Hypothalamus (tissue), 51 donors: ENCODE measurements around the gene NKX6-1.

Source experiments
- DNase-seq, 51 donors: peaks; one replicate each; lab custom pipeline; 2025; lab: John Stamatoyannopoulos, UW

NKX6-1 gene

DNA sequence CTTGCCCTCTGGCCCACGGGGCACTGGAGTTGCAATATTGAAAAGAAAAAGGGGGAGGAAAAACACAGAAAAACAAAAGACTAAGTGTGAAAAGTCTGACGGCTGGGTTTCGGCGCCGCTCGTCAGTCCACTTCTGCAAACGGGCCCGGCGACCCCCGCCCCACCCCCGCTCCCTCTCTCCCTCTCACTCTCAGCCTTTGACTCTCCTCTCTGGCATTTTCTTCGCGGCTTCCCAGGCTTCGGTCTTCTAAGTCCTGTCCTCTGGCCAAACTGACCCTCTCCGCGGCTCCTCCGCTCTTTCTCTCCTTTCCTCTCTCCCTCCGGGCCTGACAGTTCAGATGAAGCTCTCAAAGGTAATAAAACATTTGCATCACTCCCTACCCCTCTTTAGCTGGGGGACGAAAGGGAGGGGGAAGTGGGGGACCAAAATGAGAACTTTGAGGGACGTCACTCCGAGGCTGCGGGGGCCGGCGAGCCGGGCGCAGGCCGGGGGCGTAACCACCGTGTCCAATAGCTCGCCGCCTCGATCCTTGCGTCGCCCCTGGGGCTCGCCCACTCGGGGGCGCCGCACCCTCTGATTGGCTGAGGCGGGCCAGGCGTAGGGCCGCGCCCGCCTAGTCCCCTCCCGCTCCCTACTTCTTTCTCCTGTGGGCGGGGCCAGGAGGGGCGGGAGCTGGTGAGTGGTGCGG lies at the start of gene NKX6-1:
Gene NKX6-1, minus strand, starts transcription at position 358 of the 689 bp plus-strand sequence. CDS start 1,064 bp downstream, outside the sequence.
- DNase-seq, result peak in 36 of 51 donors; percentile 8 to 75 (median 48)

DNA sequence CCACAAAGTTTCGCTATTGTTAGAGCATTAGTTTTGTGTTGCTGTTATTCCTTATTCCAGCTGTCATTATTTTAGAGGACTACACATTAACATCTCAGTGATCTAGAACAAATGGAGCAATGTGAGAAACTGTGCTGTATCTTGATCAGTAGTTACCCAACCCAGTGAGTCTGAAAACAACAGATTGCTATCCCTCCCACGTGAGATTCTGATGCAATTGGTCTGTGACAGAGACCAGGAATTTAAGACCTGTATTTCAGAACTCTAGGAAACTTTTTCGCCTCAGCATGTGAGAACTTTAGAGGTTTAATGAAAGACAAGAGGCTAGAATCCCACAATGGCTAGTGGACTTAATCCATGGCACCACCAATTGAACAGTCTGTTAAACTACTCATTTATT lies 48.1 kb upstream of the NKX6-1 start:
- no peak for DNase-seq

DNA sequence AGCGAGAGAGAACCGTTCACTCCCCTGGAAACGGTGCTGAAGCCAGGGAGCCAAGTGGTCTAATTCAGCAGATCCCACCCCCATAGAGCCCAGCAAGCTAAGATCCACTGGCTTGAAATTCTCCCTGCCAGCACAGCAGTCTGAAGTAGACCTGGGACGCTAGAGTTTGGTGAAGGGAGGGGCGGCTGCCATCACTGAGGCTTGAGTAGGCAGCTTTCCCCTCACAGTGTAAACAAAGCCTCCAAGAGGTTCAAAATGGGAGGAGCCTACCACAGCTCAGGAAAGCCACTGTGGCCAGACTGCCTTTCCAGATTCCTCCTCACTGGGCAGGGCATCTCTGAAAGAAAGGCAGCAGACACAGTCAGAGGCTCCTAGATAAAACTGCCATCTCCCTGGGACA lies 46.0 kb upstream of the NKX6-1 start:
- DNase-seq, result no peak

DNA sequence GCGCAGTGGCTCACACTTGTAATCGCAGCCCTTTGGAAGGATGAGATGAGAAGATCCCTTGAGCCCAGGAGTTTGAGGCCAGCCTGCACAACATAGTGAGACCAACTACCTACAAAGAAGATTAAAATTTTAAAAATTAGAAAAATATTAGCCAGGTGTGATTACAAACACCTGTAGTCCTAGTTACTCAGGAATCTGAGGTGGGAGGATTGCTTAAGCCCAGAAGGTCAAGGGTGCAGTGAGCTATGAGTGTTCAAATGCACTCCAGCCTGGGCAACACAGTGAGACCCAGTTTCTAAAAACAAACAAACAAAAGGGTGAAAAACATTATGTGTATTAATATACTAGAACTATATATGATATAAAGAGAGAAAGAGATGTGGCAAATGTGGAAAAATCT lies 36.8 kb upstream of the NKX6-1 start:
- no peak for DNase-seq

DNA sequence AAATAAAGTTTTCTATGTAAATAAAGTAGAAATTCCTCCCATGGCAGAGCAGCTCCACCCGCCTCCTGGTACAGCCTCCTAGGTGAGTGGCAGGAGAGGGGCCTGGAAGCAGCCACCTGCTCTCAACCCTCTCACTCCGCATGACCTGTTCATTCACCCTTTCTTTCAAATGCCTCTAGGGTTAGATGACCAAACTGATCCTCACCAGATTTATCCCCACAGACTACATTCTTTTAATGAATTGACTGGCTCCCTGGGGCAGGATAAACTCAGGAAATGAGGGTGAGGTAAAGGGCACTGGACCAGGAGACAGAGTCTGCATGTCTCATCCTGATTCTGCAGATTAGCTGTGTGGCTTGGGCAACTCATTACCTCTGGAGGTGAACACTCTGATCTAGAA lies 32.6 kb upstream of the NKX6-1 start:
- no peak for DNase-seq

DNA sequence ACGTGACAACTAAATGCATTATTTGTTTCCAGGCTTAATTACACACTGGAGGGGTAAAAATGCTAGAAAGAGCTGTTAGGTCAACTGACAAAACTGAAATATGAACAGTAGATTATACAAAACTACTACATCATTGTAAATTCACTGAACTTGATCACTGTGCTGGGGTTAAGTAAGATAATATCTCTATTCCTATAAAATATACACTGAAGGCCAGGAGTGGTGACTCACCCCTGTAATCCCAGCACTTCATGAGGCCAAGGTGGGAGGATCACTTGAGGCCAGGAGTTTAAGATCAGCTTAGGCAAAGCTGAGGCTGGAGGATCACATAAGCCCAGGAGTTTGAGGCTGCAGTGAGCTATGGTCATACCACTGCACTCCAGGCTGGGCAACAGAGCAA lies 31.8 kb upstream of the NKX6-1 start:
- DNase-seq, result no peak

DNA sequence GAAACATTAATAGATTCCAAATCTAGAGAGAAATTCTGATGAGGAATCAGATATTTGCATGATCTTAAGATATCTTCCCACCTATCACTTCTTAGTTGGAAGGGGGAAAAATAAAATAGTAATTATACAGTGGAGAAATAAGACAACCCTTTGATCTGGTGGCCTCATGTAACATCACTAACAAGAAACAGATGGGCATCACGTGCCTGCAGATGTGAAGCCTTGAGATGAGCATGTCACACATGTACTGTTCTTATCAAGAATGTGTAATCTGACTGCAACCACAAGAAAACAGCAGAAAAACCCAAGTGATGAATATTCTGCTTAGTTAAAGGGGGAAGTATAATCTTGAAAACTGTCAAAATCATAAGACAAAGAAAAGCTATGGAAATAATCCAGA lies 31.4 kb upstream of the NKX6-1 start:
- no peak for DNase-seq

DNA sequence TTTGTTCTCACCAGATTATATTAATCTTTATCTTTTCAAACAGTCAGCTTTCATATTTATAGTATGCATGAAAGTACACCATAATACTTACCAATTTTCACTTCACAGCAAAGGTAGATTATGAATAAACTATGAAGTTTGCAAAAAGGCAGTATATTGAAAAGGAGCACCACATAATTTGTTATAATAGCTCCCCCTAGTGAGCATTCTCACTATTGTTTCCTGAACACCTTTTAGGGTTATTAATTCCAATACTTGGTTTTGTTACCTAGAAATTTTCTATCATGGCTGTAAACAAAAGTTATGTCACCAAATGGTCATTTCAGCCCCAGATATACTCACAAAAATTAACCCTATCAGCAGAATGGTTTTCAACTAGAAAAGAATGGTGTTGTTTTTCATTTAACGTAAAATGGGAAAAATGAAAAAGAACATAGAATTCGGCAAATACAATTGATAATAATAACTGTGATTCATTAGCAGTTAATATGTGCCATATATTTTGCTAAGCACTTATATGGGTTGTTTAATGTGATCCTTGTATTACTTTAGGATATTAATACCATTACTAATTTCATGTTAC lies 30.2 kb upstream of the NKX6-1 start:
- peak in 1 of 51 donors; percentile 1 for DNase-seq

DNA sequence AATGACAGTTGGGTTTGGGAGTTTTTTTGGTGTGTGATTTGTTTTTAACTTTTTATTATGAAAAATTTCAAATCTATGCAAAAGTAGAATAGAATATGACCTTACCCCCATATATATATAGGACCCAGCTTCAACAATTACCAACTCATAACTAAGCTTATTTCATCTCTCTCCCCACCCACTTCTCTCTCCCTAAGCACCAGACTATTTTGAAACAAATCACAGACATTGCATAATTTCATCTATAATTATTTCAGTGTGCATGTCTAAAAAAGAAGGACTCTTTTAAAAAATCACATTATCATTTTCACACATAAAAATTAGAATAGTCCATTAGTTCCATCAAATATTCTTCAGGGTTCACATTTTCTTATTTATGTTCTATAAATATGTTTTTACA lies 28.3 kb upstream of the NKX6-1 start:
- no peak for DNase-seq

DNA sequence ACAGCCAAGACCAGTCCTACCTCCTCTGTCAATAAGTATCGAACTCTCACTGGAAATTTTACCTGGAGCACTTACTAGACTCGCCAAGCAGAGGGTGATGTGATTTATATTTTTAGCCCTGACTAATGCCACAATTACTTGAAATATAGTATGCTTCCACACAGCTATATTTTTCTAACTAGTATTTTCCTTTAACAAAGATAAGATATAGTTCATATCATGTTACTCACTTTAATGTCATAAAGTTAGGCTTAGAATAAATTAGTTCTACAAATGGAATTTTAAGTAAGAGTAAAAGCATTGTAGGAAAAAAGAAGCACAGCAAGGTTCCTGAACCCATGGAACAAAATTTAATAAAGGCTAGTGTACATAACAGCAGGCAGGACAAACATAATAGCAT lies 16.0 kb upstream of the NKX6-1 start:
- no peak for DNase-seq

DNA sequence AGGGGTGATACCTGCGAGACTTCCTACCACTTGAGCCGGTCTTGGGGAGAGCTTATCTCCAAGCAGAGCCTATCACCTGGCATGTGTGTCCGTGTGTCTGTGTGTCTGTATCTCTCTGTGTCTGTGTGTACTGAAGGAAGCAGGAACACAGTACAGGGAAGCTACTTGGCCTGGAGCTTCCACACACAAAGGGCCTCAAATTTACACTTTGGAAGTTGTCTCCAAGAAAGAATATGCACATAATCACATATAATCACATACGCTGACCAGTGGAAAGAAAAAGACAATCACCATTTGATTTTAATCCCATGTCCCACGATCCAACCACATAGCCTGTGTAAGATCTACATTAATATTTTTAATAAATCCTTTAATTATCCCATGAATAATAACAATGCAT lies 13.2 kb upstream of the NKX6-1 start:
- no peak for DNase-seq

DNA sequence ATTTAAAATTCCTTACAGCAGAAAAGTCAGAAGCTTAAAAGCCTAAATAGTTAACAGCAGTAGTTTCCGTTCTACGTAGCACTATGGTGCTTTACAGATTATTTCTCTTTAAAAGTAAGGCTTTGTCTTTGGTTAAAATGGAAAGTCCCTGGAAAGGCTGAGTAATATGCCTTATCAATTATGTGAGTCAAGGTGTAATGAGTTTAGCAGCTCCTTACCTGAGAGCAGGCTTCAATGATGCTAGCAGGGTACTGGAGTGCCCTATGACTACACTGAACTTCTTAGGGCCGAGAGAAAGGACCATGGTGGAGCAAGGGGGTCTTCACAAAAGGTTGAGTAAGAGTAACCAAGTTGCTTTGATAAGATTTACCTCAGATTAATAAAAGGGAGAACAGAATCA lies 12.6 kb upstream of the NKX6-1 start:
- no peak for DNase-seq

DNA sequence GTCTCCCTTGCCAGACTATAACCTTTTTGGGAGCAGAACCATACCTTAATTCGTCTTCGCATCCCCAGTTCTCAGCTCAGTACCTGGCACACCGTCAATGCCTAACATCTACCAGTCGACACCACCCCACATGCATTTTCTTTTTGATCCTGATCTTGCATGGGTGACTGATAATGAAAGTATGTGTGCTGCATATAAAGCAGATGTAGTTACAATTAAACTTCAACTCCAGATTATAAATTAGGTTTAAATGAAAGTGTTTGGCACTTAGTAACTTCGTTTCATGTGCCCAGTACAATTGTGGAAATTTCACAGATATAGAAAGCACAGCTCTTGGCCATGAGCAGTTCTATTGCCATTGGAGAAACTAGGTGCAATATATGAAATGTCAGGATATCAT lies 8.8 kb upstream of the NKX6-1 start:
- no peak for DNase-seq

DNA sequence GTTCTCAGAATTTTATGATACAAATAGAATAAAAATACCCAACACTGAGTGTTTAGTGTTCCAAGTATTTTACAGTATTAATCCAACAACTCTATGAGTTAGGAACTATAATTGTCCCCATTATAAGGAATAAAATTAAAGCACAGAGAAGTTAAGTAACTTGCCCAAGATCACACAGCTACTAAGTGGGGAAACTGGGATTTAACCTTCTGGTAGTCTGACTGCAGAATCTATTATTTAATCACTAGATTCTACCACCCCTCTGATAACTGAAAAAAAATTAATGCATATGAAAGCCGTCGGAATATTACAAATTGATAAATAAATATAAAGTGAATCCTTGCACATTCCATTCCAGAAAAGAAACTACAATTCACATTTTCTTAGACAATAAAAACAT lies 5.7 kb upstream of the NKX6-1 start:
- DNase-seq, result no peak

DNA sequence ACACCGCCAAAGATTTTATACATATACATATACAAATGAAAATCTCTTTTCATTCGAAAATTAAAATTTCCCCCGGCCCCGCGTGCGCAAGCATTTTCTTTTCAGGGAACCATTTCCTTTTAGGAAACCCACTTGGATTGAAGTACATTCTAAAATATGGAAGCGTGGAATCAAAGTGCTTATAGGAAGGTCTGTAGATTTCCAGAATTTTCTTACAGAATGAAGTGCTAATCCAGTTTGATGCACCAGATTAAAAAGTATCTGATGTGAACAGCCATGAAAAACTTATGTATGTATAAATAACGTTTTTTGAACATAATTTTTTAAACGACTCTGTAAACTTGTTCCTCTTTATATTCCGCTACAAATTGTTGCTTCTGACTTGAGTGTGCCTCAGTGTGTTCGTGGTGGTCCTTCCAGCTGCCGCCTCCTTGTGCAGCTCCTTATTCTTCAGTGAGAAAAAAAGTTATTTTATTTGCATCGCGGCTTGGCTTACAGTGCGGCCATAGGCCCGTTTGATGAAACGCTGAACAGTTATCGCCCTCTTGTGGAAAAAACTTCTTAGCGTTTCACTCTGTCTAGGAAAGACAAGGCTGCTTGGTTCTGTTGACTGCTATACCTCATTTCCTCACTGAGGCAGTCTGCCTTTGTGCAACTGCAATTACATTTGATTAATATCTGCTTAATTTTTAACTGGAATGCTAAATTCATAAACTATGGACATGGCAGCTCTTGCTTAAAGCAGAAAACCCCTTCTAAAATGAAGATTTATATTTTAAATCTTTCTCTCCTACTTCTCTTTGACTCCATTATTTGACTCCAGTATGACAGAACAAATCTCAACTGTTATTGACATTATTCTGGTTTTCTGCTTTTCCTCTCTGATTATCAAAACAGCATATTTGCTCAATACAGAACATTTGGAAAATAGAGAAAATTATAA lies 4.7 kb upstream of the NKX6-1 start:
- peak in 6 of 51 donors; percentile 5 to 25 (median 13) for DNase-seq

DNA sequence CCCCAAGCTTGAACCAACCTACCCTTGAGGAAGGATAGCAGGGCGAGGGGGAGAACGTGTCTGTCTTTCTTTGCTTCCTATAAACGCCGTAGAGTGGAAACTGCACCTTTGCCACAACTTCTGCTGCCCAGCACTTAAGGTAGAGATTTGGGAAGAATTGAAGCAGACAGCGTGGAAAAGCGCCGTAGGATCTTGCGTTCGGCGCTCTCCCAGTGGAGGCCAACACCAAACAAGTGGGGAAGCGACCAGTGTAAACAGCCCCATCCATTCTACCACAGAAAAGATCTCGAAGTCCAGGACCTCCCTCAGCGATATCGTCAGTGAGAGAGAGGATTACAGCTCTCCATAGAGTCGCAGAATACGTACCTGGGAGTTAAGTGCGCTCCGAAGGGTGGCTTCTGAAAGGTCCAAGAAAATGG lies 3.9 kb upstream of the NKX6-1 start:
- DNase-seq, result no peak

DNA sequence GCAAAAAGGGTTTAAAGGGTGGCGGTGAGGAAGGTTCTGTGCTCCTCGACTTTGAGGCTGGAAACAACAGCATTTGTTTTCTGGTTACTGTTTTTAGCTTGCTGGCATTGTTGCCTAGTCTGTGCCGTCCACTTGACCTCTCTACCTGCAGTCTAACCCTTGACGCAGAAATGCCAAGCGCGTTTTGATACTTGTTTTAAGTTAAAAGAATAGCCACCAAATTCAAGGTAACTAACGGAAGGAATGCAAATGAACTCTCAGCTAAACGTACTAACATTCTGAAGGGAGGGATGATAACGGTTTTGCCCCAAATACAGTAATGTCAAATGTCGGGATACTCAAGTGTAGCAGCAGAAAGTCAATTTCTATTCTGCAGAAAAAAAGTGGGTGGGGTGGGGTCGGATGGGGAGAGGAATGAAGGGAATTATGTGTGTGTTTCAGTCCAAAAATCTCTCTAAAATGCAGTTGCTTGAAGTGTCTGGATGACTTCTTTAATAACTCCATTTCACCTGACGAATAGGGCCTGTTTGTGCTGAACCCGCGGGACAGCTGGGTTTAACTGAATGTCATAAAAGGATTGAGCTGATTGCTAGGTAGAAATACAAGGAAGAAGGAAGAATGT lies 3.4 kb upstream of the NKX6-1 start:
- no peak for DNase-seq

DNA sequence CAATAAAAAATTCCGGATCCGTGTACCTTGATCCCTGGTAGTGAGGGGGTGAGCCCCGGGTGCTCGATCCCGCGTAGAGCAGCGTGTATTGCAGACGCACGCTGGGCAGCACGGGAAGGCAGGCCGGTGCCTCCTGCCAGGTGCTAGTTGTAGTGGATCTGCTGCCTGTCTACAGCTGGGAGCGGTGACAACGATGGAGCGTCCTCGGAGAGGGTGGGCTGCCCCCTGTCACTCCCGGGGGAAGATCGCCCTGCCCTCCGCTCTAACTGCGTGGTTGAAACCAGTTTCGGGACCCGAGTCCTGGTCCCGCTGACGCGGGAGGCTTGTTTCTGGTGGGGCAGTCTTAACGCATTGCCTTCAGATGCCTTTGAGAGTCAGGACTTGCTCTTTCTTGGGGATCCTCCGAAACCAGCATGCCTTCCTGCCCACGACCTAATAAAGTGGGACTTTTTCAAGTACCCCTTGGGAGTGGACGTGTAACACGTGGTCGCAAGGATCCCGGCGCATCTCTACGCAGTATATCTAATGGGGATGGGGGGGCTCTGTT lies 2.7 kb upstream of the NKX6-1 start:
- DNase-seq, result no peak

DNA sequence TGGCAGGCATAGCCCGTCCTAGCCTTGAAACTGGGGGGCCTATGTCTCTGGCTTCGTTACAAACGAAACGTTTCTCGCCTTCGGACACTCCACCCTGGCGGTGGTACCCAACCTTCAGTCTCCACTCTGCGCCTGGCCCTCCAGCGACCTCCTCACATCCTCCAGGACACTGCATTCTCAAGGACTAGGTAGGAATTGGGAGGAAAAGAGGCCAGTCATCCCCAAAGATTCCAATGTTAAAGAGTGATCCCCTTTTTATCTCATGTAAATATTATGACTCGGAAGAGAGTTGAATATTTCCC lies 2.1 kb upstream of the NKX6-1 start:
- no peak for DNase-seq

DNA sequence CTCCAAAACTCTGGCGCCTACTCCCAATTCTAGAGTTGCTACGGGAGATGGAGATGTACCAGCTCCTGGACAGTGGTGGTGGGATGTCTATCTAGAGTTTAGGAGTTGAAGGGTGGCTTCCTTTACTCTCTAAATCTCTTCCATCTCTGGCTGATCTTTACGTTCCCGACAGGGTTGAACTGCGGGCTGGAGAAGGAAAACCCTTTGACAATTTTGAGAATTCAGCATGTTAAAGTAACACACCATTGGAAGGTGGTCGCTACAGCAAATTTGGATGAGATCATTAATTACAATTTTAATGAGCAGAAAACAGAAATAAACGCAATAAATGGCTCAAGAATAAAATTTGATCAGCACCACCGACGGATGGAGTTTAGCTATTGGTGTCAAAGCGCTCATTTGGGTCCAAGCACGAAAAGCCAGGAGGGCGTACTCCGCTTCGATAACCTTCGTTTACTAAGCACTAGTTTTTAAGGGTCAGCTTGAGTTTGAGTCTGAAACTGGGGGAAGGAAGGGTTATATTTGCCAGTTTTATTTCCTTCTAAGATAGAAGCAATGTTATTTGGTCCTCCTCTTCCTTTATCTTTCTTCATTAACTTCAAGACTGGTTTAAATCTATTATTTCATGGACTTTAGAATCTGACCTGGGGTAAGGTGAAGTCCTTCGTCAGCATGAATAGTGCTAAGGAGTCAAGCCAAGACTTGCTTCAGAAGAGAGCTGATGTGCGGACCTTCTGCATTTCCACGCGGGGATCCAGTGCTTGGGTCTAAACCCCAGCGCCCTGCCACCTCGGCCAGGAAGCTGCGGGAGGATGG lies 1.5 kb upstream of the NKX6-1 start:
- no peak for DNase-seq
